ENCODE measurements around the gene GTF2H4.
A peak's percentile ranks its signal among the peaks of the same experiment; 100 is the strongest.
"Not testable (repeated sequence)": the region's sequence is repeated elsewhere in the genome, so short reads cannot be mapped to it uniquely, and the experiment has no call there.

GTF2H4 gene

GRCh38 chr6:30907758-30908591, at the start of gene GTF2H4:
GTF2H4 (plus strand) TSS chr6:30908207.
- peak; percentile 98 to 99 for DNase-seq

- DNase-seq: not testable (repeated sequence)
These were observed 48.3 kb upstream of the GTF2H4 start for GRCh38 chr6:30859726-30860125.

- no peak for DNase-seq
These were observed 46.6 kb upstream of the GTF2H4 start for GRCh38 chr6:30861257-30862048.

GRCh38 chr6:30862156-30862875, 45.7 kb upstream of the GTF2H4 start:
- no peak for DNase-seq

- DNase-seq: no peak
These were observed 43.7 kb upstream of the GTF2H4 start for GRCh38 chr6:30864325-30864724.

- DNase-seq: not testable (repeated sequence)
These were observed 38.7 kb upstream of the GTF2H4 start for GRCh38 chr6:30869241-30869749.

- no peak for DNase-seq
These were observed 37.5 kb upstream of the GTF2H4 start for GRCh38 chr6:30870546-30870945.

GRCh38 chr6:30871592-30872183, 36.3 kb upstream of the GTF2H4 start:
- no peak for DNase-seq

GRCh38 chr6:30873137-30873640, 34.8 kb upstream of the GTF2H4 start:
- no peak for DNase-seq

GRCh38 chr6:30873795-30874194, 34.2 kb upstream of the GTF2H4 start:
- not testable (repeated sequence) for DNase-seq

- DNase-seq: peak; percentile 16 to 38
These were observed 32.6 kb upstream of the GTF2H4 start for GRCh38 chr6:30875244-30876038.

GRCh38 chr6:30876039-30876730, 31.8 kb upstream of the GTF2H4 start:
- no peak for DNase-seq

GRCh38 chr6:30877419-30878262, 30.4 kb upstream of the GTF2H4 start:
- peak; percentile 74 to 82 for DNase-seq

- no peak for DNase-seq
These were observed 28.2 kb upstream of the GTF2H4 start for GRCh38 chr6:30879684-30880427.

GRCh38 chr6:30880698-30881252, 27.2 kb upstream of the GTF2H4 start:
- no peak for DNase-seq

- no peak for DNase-seq
These were observed 26.4 kb upstream of the GTF2H4 start for GRCh38 chr6:30881392-30882203.

- DNase-seq: no peak
These were observed 25.7 kb upstream of the GTF2H4 start for GRCh38 chr6:30882204-30882758.
